CD4-positive, alpha-beta T cell (primary cell): ENCODE data around the gene PID1. TPM values are rescaled to one million over a fixed set of nuclear protein-coding genes. Genes with fewer than 3 reads are reported as not detected.

Experiments used
- ATAC-seq: fragments of 200-7000 bp; cut with Tn5 transposase; one replicate; pipeline ENCODE4 v1.10.0; 2022; ENCODE audit warnings: mild to moderate bottlenecking; ENCODE audit not compliant: poor library complexity
- CTCF ChIA-PET: fragments of 350-600 bp; sonication (Branson Sonifier 250); formaldehyde crosslinking; loops from one replicate; lab custom pipeline; 2021; ENCODE audit warnings: antibody characterized with exemption, inconsistent platforms; lab: Charles Lee
- POLR2A ChIA-PET: fragments of 350-600 bp; sonication (Branson Sonifier 250); formaldehyde crosslinking; loops from one replicate; lab custom pipeline; 2021; ENCODE audit warnings: antibody characterized with exemption, inconsistent platforms; lab: Charles Lee
- DNase-seq, 14 experiments: peaks; one replicate each; pipeline ENCODE4 v3.0.0-alpha.2; 2013 to 2020; ENCODE audit warnings: mixed read lengths in 2 of 14
- H3K27ac ChIP-seq, 2 donors: one replicate each; pipeline versions ENCODE4 v1.5.1 to v1.7.0; 2013; ENCODE audit warnings: low read length in 2 of 2, low read depth in 1 of 2, mild to moderate bottlenecking in 1 of 2
- H3K27me3 ChIP-seq, 2 experiments: 1 replicate in 1 of 2; 2 replicates in 1 of 2; pipeline versions ENCODE4 v1.6.1 to v1.7.0; 2013; ENCODE audit warnings: low read length in 2 of 2, control low read depth in 1 of 2, mild to moderate bottlenecking in 1 of 2, moderate library complexity in 1 of 2; ENCODE audit not compliant: insufficient read depth in 2 of 2, control insufficient read depth in 1 of 2
- H3K36me3 ChIP-seq: one replicate; pipeline ENCODE4 v1.6.1; 2013; ENCODE audit warnings: low read length, control low read depth; ENCODE audit not compliant: insufficient read depth
- H3K4me1 ChIP-seq: one replicate; pipeline ENCODE4 v1.6.1; 2013; ENCODE audit warnings: low read length, control low read depth; ENCODE audit not compliant: insufficient read depth
- H3K4me3 ChIP-seq: one replicate; pipeline ENCODE4 v1.5.1; 2013; ENCODE audit warnings: mild to moderate bottlenecking, low read length, moderate library complexity
- H3K9me3 ChIP-seq, 2 experiments: 1 replicate in 1 of 2; 2 replicates in 1 of 2; pipeline versions ENCODE4 v1.6.1 to v1.7.0; 2013; ENCODE audit warnings: low read length in 2 of 2, mild to moderate bottlenecking in 2 of 2, control low read depth in 1 of 2, moderate library complexity in 1 of 2; ENCODE audit not compliant: control insufficient read depth in 1 of 2, insufficient read depth in 1 of 2
- H3K27ac Mint-ChIP-seq: one replicate; pipeline ENCODE4 v1.8.0; 2020; ENCODE audit warnings: mixed read lengths
- H3K27me3 Mint-ChIP-seq: one replicate; pipeline ENCODE4 v1.8.0; 2021; ENCODE audit warnings: mixed read lengths
- H3K36me3 Mint-ChIP-seq: one replicate; pipeline ENCODE4 v1.8.0; 2021; ENCODE audit warnings: low read depth, mixed read lengths
- H3K4me1 Mint-ChIP-seq: one replicate; pipeline ENCODE4 v1.8.0; 2021; ENCODE audit warnings: low read depth, mixed read lengths
- H3K4me3 Mint-ChIP-seq: one replicate; pipeline ENCODE4 v1.8.0; 2020; ENCODE audit warnings: mild to moderate bottlenecking, mixed read lengths
- H3K9me3 Mint-ChIP-seq: one replicate; pipeline ENCODE4 v1.8.0; 2020; ENCODE audit warnings: mixed read lengths
- intact Hi-C, 2 experiments: fragments of 100-400 bp; cut with DNase I in 1 of 2; cut with micrococcal nuclease in 1 of 2; formaldehyde crosslinking; loops; one replicate each; pipeline versions ENCODE4 v1.15.1 to v1.9.0; 2023 to 2025; cut with DNase I, micrococcal nuclease
- total RNA-seq, 174 experiments: library from RNA in 2 of 174; stranded (reverse) in 2 of 174; gene quantifications; one replicate each; pipeline ENCODE4 v1.2.3 and lab custom pipeline; 2021 to 2026
- TF ChIP-seq, protein P1 (sequence below): fragments of 200-600 bp; IDR thresholded peaks from one replicate; pipeline ENCODE4 v1.8.0; 2022; ENCODE audit warnings: antibody characterized with exemption, mild to moderate bottlenecking

PID1 gene
- total RNA-seq, 2 experiments from 2014 or later, result 0.38 to 0.53 TPM

DNA sequence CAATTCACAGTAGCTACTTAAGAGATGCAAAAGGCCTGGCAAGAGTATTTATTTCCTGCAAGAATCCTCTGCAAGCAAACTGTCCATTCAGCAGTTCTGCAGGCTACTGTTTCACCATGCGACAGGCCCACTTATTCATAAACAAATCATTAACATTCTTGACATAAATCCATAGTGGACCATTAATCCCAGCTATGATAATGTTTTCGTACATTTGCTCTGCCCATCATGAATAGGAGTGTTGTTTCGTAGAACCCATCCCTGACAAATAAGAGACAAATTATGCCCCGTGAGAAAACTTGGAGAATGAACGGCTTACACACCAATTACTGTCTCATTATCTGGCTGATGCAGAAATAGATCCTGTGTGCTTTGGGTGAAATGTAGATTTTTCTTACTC is 65.4 kb downstream of the PID1 start:
- intact Hi-C loops, result no loop called here

DNA sequence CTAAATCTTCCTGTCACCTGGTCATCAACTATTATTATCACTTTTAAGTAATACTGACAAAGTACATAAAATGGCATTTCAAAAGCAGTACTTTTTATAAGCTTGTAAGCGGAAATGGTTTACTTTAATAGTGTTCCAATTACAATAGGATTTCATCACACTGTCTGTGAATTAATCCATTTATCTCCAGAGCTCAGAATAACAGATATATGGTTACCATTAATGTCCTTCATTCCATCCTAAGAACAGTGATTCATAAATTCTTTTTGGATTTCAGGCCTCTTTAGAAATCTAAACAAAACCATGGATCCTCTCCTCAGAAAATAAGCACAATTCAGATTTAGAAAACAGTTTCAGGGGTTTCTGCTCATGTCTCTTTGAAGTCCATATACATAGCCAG is 68.4 kb downstream of the PID1 start:
- Mint-ChIP-seq H3K27me3 (no peaks in the 10 kb centered on the region), H3K4me3 (no peak overlapping the region), H3K27ac (no peak overlapping the region), H3K4me1 (no peaks in the 10 kb centered on the region), H3K9me3 (peaks cover 2% of the 10 kb centered on the region), H3K36me3 (no peaks in the 10 kb centered on the region)
- TF ChIP-seq, protein P1, sequence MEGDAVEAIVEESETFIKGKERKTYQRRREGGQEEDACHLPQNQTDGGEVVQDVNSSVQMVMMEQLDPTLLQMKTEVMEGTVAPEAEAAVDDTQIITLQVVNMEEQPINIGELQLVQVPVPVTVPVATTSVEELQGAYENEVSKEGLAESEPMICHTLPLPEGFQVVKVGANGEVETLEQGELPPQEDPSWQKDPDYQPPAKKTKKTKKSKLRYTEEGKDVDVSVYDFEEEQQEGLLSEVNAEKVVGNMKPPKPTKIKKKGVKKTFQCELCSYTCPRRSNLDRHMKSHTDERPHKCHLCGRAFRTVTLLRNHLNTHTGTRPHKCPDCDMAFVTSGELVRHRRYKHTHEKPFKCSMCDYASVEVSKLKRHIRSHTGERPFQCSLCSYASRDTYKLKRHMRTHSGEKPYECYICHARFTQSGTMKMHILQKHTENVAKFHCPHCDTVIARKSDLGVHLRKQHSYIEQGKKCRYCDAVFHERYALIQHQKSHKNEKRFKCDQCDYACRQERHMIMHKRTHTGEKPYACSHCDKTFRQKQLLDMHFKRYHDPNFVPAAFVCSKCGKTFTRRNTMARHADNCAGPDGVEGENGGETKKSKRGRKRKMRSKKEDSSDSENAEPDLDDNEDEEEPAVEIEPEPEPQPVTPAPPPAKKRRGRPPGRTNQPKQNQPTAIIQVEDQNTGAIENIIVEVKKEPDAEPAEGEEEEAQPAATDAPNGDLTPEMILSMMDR, result no peak
- no peaks in the 10 kb centered on the region for H3K27me3 ChIP-seq
- no peak overlapping the region for H3K27ac ChIP-seq
- ATAC-seq, result no peak
- H3K9me3 ChIP-seq, result no peaks in the 10 kb centered on the region
- H3K4me3 ChIP-seq, result no peak overlapping the region
- no peak for DNase-seq
- intact Hi-C loops, result no loop called here
- H3K36me3 ChIP-seq, result no peaks in the 10 kb centered on the region
- no peaks in the 10 kb centered on the region for H3K4me1 ChIP-seq
- CTCF ChIA-PET, result no interaction called here
- POLR2A ChIA-PET, result no interaction called here

More for the DNA sequence above, 65.4 kb downstream of the PID1 start:
- no peak for ATAC-seq
- no peaks in the 10 kb centered on the region for H3K27me3 Mint-ChIP-seq
- Histone ChIP-seq H3K36me3 (no peaks in the 10 kb centered on the region), H3K27me3 (no peaks in the 10 kb centered on the region), H3K27ac (no peak overlapping the region), H3K4me1 (no peaks in the 10 kb centered on the region), H3K4me3 (no peak overlapping the region), H3K9me3 (no peaks in the 10 kb centered on the region)
- DNase-seq, result no peak
- CTCF ChIA-PET, result no interaction called here
- H3K36me3 Mint-ChIP-seq, result no peaks in the 10 kb centered on the region
- POLR2A ChIA-PET, result no interaction called here
- peaks cover 6% of the 10 kb centered on the region for H3K9me3 Mint-ChIP-seq
- TF ChIP-seq, protein P1, result no peak
- no peaks in the 10 kb centered on the region for H3K4me1 Mint-ChIP-seq
- no peak overlapping the region for H3K4me3 Mint-ChIP-seq
- no peak overlapping the region for H3K27ac Mint-ChIP-seq

DNA sequence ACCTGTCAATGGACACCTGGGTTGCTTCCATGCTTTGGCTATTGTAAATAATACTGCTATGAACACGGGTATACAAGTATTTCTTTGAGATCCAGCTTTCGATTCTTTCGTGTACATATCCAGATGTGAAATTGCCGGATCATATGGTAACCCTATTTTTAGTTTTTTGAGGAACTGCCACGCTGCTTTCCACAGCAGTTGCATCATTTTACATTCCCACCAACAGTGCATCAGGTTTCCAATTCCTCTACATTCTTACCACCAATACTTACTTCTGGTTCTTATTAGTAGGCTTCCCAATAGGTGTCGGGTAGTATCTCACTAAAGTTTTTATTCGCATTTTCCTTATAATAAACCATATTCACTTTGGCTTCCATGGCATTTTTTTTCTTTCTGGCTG is 69.6 kb downstream of the PID1 start:
- Histone ChIP-seq H3K36me3 (no peaks in the 10 kb centered on the region), H3K27me3 (no peaks in the 10 kb centered on the region), H3K9me3 (no peaks in the 10 kb centered on the region), H3K4me3 (no peak overlapping the region), H3K27ac (no peak overlapping the region), H3K4me1 (no peaks in the 10 kb centered on the region)
- Mint-ChIP-seq H3K9me3 (peaks cover 2% of the 10 kb centered on the region), H3K27me3 (no peaks in the 10 kb centered on the region), H3K4me3 (no peak overlapping the region), H3K4me1 (no peaks in the 10 kb centered on the region), H3K36me3 (no peaks in the 10 kb centered on the region), H3K27ac (no peak overlapping the region)
- ATAC-seq, result no peak
- ChIA-PET CTCF (no interaction called here), POLR2A (no interaction called here)
- intact Hi-C loops, result no loop called here
- DNase-seq, result no peak
- TF ChIP-seq, protein P1, result no peak
